ENCODE measurements around the gene LITAFD. TPM values are rescaled to one million over a fixed set of nuclear protein-coding genes. Genes with fewer than 3 reads are reported as not detected.
A peak's percentile ranks its signal among the peaks of the same experiment; 100 is the strongest.

Gene LITAFD
- total and polyA plus RNA-seq, 2 of the 4 experiments (the other 2 are of a cell fraction) = not detected

GRCh38 chr16:8867932-8868415, 14.2 kb upstream of the LITAFD start:
- WGBS, 2 experiments (ENCODE audit: extremely low coverage in 2 of 2, insufficient read length in 1 of 2) = 0% methylated on average over 1 of the region's 16 CpGs; no CpG with 5 or more reads in 1 of the 2 experiments
- Histone ChIP-seq H3K9me3 (ENCODE audit: control insufficient read depth, insufficient read depth, low read length) (no peaks in the 10 kb centered on the region), H4K20me1 (ENCODE audit: insufficient read depth, low read length) (peaks cover 45% of the 10 kb centered on the region), H2BK5ac (ENCODE audit: low read depth, low read length, poor library complexity, severe bottlenecking) (peak overlapping the region; percentile 66), H3K4me1 (ENCODE audit: control insufficient read depth, insufficient read depth, low read length) (peaks cover 17% of the 10 kb centered on the region), H3K4me2 (ENCODE audit: low read depth, low read length) (peak overlapping the region; percentile 91), H2AK9ac (replicated peaks; ENCODE audit: low read depth, low read length, poor library complexity) (peak overlapping the region; percentile 98), H3K18ac (ENCODE audit: low read depth, low read length) (peak overlapping the region; percentile 58), H3K14ac (replicated peaks; ENCODE audit: low read depth, low read length) (peak overlapping the region; percentile 93), H2AFZ (replicated peaks; ENCODE audit: low read length, poor library complexity) (peak overlapping the region; percentile 92), H3K9me1 (ENCODE audit: insufficient read depth, low read length) (peaks cover 8% of the 10 kb centered on the region), H3K79me1 (ENCODE audit: low read depth in 1 of 2, low read length in 2 of 2) (peaks cover 5 to 57% of the 10 kb centered on the region in 2 experiments), H2BK120ac (ENCODE audit: low read depth, low read length) (peak overlapping the region; percentile 45), H3K56ac (ENCODE audit: extremely low read depth, insufficient read depth, low read length) (peak overlapping the region; percentile 91), H3K9ac (ENCODE audit: low read depth, low read length) (peak overlapping the region; percentile 92), H4K8ac (ENCODE audit: low read depth in 2 of 2, low read length in 2 of 2) (peak overlapping the region; percentile 73 to 95), H3K4ac (ENCODE audit: low read depth, low read length) (peak overlapping the region; percentile 95), H3K23ac (ENCODE audit: low read depth, low read length) (peak overlapping the region; percentile 97), H3K27me3 (ENCODE audit: control insufficient read depth, insufficient read depth, low read length) (no peaks in the 10 kb centered on the region), H2BK20ac (ENCODE audit: low read depth, low read length) (no peak overlapping the region; the same call in 1 of the 2 replicates), H3K27ac (ENCODE audit: insufficient read depth, low read length) (peak overlapping the region; percentile 90), H3K4me3 (ENCODE audit: insufficient read depth, low read depth, low read length) (peak overlapping the region; percentile 71), H4K91ac (ENCODE audit: insufficient read depth, low read depth, low read length) (peak overlapping the region; percentile 85), H2BK15ac (ENCODE audit: low read depth, low read length) (peak overlapping the region; percentile 72; the same call in 2 of the 3 replicates), H3K36me3 (ENCODE audit: control insufficient read depth, insufficient read depth, low read length) (peaks cover 4% of the 10 kb centered on the region), H4K5ac (ENCODE audit: low read depth, low read length) (peak overlapping the region; percentile 51), H2AK5ac (ENCODE audit: low read depth, low read length) (peak overlapping the region; percentile 88)
- no TSS peak for BruUV-seq (replicated peaks)
- dilution Hi-C loops (cut with HindIII; ENCODE audit: low sequenced_read_pairs, unreplicated experiment) = no loop called here
- ChIA-PET CTCF (interaction anchor here (1.7 kb wide), 1 partner anchor 141 kb away, joined by 6 read pairs; no protein-coding TSS in a partner anchor), POLR2A (ENCODE audit: unreplicated experiment) (interaction anchor here (0.6 kb wide), 1 partner anchor 105 kb away, joined by 4 read pairs; no protein-coding TSS in a partner anchor)
- TF ChIP-seq RAD21 (IDR thresholded peaks at IDR 0.05; ENCODE audit: low read length) (no peak), NFE2L2 (IDR thresholded peaks at IDR 0.05; ENCODE audit: low read depth, low read length) (no peak), FOS (IDR thresholded peaks at IDR 0.05; ENCODE audit: low read depth, low read length) (no peak), CHD1 (IDR thresholded peaks at IDR 0.05; ENCODE audit: low read depth, low read length) (no peak), CEBPB (IDR thresholded peaks at IDR 0.05; ENCODE audit: low read depth, low read length) (no peak), POLR2A (IDR thresholded peaks at IDR 0.05; ENCODE audit: low read depth, low read length) (no peak)
- TF ChIP-seq, protein P1, sequence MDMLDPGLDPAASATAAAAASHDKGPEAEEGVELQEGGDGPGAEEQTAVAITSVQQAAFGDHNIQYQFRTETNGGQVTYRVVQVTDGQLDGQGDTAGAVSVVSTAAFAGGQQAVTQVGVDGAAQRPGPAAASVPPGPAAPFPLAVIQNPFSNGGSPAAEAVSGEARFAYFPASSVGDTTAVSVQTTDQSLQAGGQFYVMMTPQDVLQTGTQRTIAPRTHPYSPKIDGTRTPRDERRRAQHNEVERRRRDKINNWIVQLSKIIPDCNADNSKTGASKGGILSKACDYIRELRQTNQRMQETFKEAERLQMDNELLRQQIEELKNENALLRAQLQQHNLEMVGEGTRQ (IDR thresholded peaks at IDR 0.05; ENCODE audit: low read depth, low read length) = no peak
- ATAC-seq (ENCODE audit: low read depth) (no peak), DNase-seq (no peak)
- in situ Hi-C loops (cut with MboI; ENCODE audit: low sequenced_read_pairs) = no loop called here
- intact Hi-C loops (cut with micrococcal nuclease) = loop anchor here (5.0 kb wide), 1 partner anchor 71 kb away; the partner anchor contains the start of genes PMM2 and TMEM186
